Panc1 (cell line): ENCODE results near the gene ARL4A. TPM values are rescaled to one million over a fixed set of nuclear protein-coding genes. Genes with fewer than 3 reads are reported as not detected.

Experiments
- ATAC-seq: fragments of 200-7000 bp; cut with Tn5 transposase; 2 replicates; pipeline ENCODE4 v1.9.1; 2020; ENCODE audit warnings: mild to moderate bottlenecking, moderate library complexity
- BruUV-seq: library from RNA; stranded (reverse); fragments of 400-500 nt; replicated peaks from 2 replicates; lab custom pipeline; 2021; lab: Mats Ljungman, UMichigan
- CTCF ChIA-PET: fragments of 300-600 bp; sonication (Branson Sonifier 250); formaldehyde crosslinking; loops from one replicate; lab custom pipeline; 2022; ENCODE audit warnings: antibody characterized with exemption; lab: Charles Lee
- POLR2A ChIA-PET: fragments of 300-600 bp; sonication (Branson Sonifier 250); formaldehyde crosslinking; loops from one replicate; lab custom pipeline; 2022; ENCODE audit warnings: antibody characterized with exemption; lab: Charles Lee
- DNase-seq: peaks from one replicate; pipeline ENCODE4 v3.0.0-alpha.2; 2010; ENCODE audit warnings: low read depth, low spot score
- H3K27ac ChIP-seq: 2 replicates; pipeline ENCODE4 v1.5.1; 2011; ENCODE audit warnings: mild to moderate bottlenecking, low read length, inconsistent platforms
- H3K27me3 ChIP-seq: fragments of 200-500 bp; sonication (Bioruptor generic); 2 replicates; pipeline ENCODE4 v1.6.0; 2014; ENCODE audit warnings: low read length, inconsistent platforms; ENCODE audit not compliant: control insufficient read depth, insufficient read depth
- H3K36me3 ChIP-seq: fragments of 200-500 bp; sonication (Bioruptor generic); 2 replicates; pipeline ENCODE4 v1.5.1; 2014; ENCODE audit warnings: inconsistent platforms, mild to moderate bottlenecking, low read length, moderate library complexity; ENCODE audit not compliant: control insufficient read depth, insufficient read depth
- H3K4me1 ChIP-seq: 2 replicates; pipeline ENCODE4 v1.5.1; 2011; ENCODE audit warnings: inconsistent platforms, mild to moderate bottlenecking, low read length, moderate library complexity; ENCODE audit not compliant: control insufficient read depth, insufficient read depth
- H3K4me3 ChIP-seq, 2 experiments: 2 replicates each; pipeline ENCODE4 v1.5.1; 2011 to 2012; ENCODE audit warnings: low read depth in 2 of 2, low read length in 2 of 2, mild to moderate bottlenecking in 2 of 2, inconsistent platforms in 1 of 2, moderate library complexity in 1 of 2
- H3K9me3 ChIP-seq: fragments of 200-500 bp; sonication (Bioruptor generic); 2 replicates; pipeline ENCODE4 v1.5.1; 2014; ENCODE audit warnings: low read depth, mild to moderate bottlenecking, inconsistent platforms, low read length, moderate library complexity; ENCODE audit not compliant: control insufficient read depth, insufficient read depth
- CTCF ChIP-seq: fragments of 450-650 bp; IDR thresholded peaks from 2 replicates; pipeline ENCODE4 v1.5.1; 2017; ENCODE audit warnings: mild to moderate bottlenecking
- POLR2AphosphoS5 ChIP-seq: IDR thresholded peaks from 2 replicates; pipeline ENCODE4 v1.6.1; 2012; ENCODE audit warnings: mild to moderate bottlenecking, low read depth, low read length, moderate library complexity
- REST ChIP-seq, 2 experiments: IDR thresholded peaks; 2 replicates each; pipeline ENCODE4 v1.6.1; 2011 to 2012; ENCODE audit warnings: low read depth in 2 of 2, control low read depth in 1 of 2, low read length in 1 of 2, mild to moderate bottlenecking in 1 of 2, moderate library complexity in 1 of 2; ENCODE audit not compliant: insufficient read depth in 1 of 2
- SIN3A ChIP-seq: IDR thresholded peaks from 2 replicates; pipeline ENCODE4 v1.6.1; 2012; ENCODE audit warnings: low read depth, mild to moderate bottlenecking, low read length, moderate library complexity, borderline replicate concordance; ENCODE audit not compliant: insufficient read depth
- TCF7L2 ChIP-seq: IDR thresholded peaks from 2 replicates; pipeline ENCODE4 v1.6.1; 2011; ENCODE audit warnings: mild to moderate bottlenecking, low read depth, low read length, inconsistent platforms
- in situ Hi-C: cut with HindIII; loops from 2 replicates; pipeline ENCODE4 v1.10.0; 2016; ENCODE audit warnings: low sequenced_read_pairs, low pct_unique_long_range_greater_than_20kb
- intact Hi-C: fragments of 100-400 bp; cut with micrococcal nuclease; formaldehyde crosslinking; loops from one replicate; pipeline ENCODE4 v1.10.0; 2022; ENCODE audit not compliant: unreplicated experiment
- total RNA-seq: library from RNA; stranded (reverse); gene quantifications from one replicate; pipeline ENCODE4 v1.2.1, GENCODE V29; 2021; ENCODE audit not compliant: unreplicated experiment

Gene ARL4A
- total RNA-seq, 1 experiment from 2014 or later, result 37.4 TPM

GRCh38 chr7:12642508-12642907, 44.9 kb upstream of the ARL4A start:
- BruUV-seq, result no TSS peak
- CTCF ChIA-PET, result no interaction called here

GRCh38 chr7:12643001-12643643, 44.3 kb upstream of the ARL4A start:
- TF ChIP-seq POLR2AphosphoS5, result no peak
- no peak for TF ChIP-seq SIN3A
- TF ChIP-seq TCF7L2, result no peak
- TF ChIP-seq CTCF, result no peak
- TF ChIP-seq REST (IDR thresholded peaks at IDR 0.05; ENCODE audit: insufficient read depth in 1 of 2, low read depth in 2 of 2, low read length in 1 of 2), result no peak
- no peaks in the 10 kb centered on the region for H3K27me3 ChIP-seq
- POLR2A ChIA-PET, result no interaction called here
- no peak overlapping the region for H3K4me3 ChIP-seq
- BruUV-seq, result no TSS peak
- H3K36me3 ChIP-seq, result no peaks in the 10 kb centered on the region
- CTCF ChIA-PET, result no interaction called here
- H3K27ac ChIP-seq, result no peak overlapping the region
- H3K4me1 ChIP-seq, result no peaks in the 10 kb centered on the region; the same call in 1 of the 2 replicates
- in situ Hi-C loops (no loop called here), intact Hi-C loops (no loop called here)
- no peak for ATAC-seq
- no peaks in the 10 kb centered on the region for H3K9me3 ChIP-seq
- DNase-seq, result no peak

More at GRCh38 chr7:12642508-12642907, 44.9 kb upstream of the ARL4A start:
- no peak for ATAC-seq
- in situ Hi-C loops (no loop called here), intact Hi-C loops (no loop called here)
- H3K27ac ChIP-seq, result no peak overlapping the region
- H3K4me1 ChIP-seq, result no peaks in the 10 kb centered on the region; the same call in 1 of the 2 replicates
- no peak overlapping the region for H3K4me3 ChIP-seq
- no peak for DNase-seq
- no peaks in the 10 kb centered on the region for H3K27me3 ChIP-seq
- POLR2A ChIA-PET, result no interaction called here
- H3K9me3 ChIP-seq, result no peaks in the 10 kb centered on the region
- no peaks in the 10 kb centered on the region for H3K36me3 ChIP-seq
- TF ChIP-seq CTCF, result no peak
- TF ChIP-seq SIN3A, result no peak
- no peak for TF ChIP-seq REST (IDR thresholded peaks at IDR 0.05; ENCODE audit: insufficient read depth in 1 of 2, low read depth in 2 of 2, low read length in 1 of 2)
- TF ChIP-seq POLR2AphosphoS5, result no peak
- no peak for TF ChIP-seq TCF7L2
